NB4 (cell line): ENCODE results near the gene HCCS.

ENCODE experiments used
- DNase-seq: peaks from one replicate; pipeline ENCODE4 v3.0.0; 2010; ENCODE audit warnings: low read depth
- H3K4me3 ChIP-seq: one replicate; pipeline ENCODE4 v1.5.1; 2011; ENCODE audit warnings: mild to moderate bottlenecking, low read depth, low read length, moderate library complexity
- CTCF ChIP-seq: IDR thresholded peaks from one replicate; pipeline ENCODE4 v1.5.1; 2012; ENCODE audit warnings: low read depth, low read length
- MAX ChIP-seq: IDR thresholded peaks from 2 replicates; pipeline ENCODE4 v1.6.1; 2011; ENCODE audit warnings: low read depth, low read length
- MYC ChIP-seq: IDR thresholded peaks from 2 replicates; pipeline ENCODE4 v1.6.1; 2011; ENCODE audit warnings: low read depth, low read length
- POLR2A ChIP-seq: IDR thresholded peaks from 2 replicates; pipeline ENCODE4 v1.6.1; 2011; ENCODE audit warnings: mild to moderate bottlenecking; ENCODE audit not compliant: insufficient read length; ENCODE audit errors: extremely low read depth

HCCS gene

GRCh38 chrX:11111037-11111851, at the start of gene HCCS:
TSS of gene HCCS (plus strand) at chrX:11111332. CDS start at chrX:11112061, 729 bp downstream.
- TF ChIP-seq MYC (no peak), CTCF (no peak), MAX (0 out of 2 replicates have a peak, but pooled peaks have one; percentile 15), POLR2A (peak; percentile 39)
- DNase-seq = peak; percentile 87
- H3K4me3 ChIP-seq = peak within 1 kb of the TSS; percentile 87

- no peak overlapping the region for H3K4me3 ChIP-seq
- no peak for TF ChIP-seq CTCF
- TF ChIP-seq POLR2A = no peak
- no peak for TF ChIP-seq MAX
- no peak for TF ChIP-seq MYC
- DNase-seq = no peak
These were observed 46.9 kb upstream of the HCCS start for GRCh38 chrX:11064276-11064675.

GRCh38 chrX:11064851-11065600, 46.1 kb upstream of the HCCS start:
- no peak overlapping the region for H3K4me3 ChIP-seq
- no peak for DNase-seq
- TF ChIP-seq MYC (no peak), POLR2A (no peak), MAX (no peak), CTCF (no peak)

GRCh38 chrX:11066812-11067211, 44.3 kb upstream of the HCCS start:
- TF ChIP-seq POLR2A (no peak), MYC (no peak), MAX (no peak), CTCF (no peak)
- DNase-seq = no peak
- no peak overlapping the region for H3K4me3 ChIP-seq

GRCh38 chrX:11073381-11073780, 37.8 kb upstream of the HCCS start:
- H3K4me3 ChIP-seq = no peak overlapping the region
- DNase-seq = no peak
- no peak for TF ChIP-seq POLR2A
- no peak for TF ChIP-seq CTCF
